DND-41 (cell line): ENCODE measurements around the gene ADM2.

Experiments
- ATAC-seq: fragments of 200-7000 bp; cut with Tn5 transposase; 3 replicates; pipeline ENCODE4 v1.9.1; 2021; ENCODE audit warnings: low read depth; ENCODE audit not compliant: insufficient read depth
- DNase-seq: peaks from one replicate; pipeline ENCODE4 v3.0.0-alpha.2; 2020
- H2AFZ ChIP-seq: 2 replicates; pipeline ENCODE4 v1.6.0; 2012; ENCODE audit warnings: low read depth, low read length
- H3K27ac ChIP-seq: 2 replicates; pipeline ENCODE4 v1.5.1; 2012; ENCODE audit warnings: low read length, inconsistent platforms
- H3K27me3 ChIP-seq: fragments of 200-600 bp; sonication (generic); 2 replicates; pipeline ENCODE4 v1.6.0; 2012; ENCODE audit warnings: low read length, mild to moderate bottlenecking, inconsistent platforms; ENCODE audit not compliant: insufficient read depth, poor library complexity
- H3K36me3 ChIP-seq: 2 replicates; pipeline ENCODE4 v1.5.1; 2012; ENCODE audit warnings: low read length, inconsistent platforms; ENCODE audit not compliant: insufficient read depth
- H3K4me1 ChIP-seq: 2 replicates; pipeline ENCODE4 v1.5.1; 2012; ENCODE audit warnings: mild to moderate bottlenecking, low read length; ENCODE audit not compliant: insufficient read depth
- H3K4me2 ChIP-seq: 2 replicates; pipeline ENCODE4 v1.6.0; 2012; ENCODE audit warnings: mild to moderate bottlenecking, moderate library complexity, low read length, inconsistent platforms; ENCODE audit not compliant: insufficient read depth
- H3K4me3 ChIP-seq, 2 experiments: fragments of 200-600 bp in 1 of 2; shearing (Covaris generic) in 1 of 2; 2 replicates each; pipeline ENCODE4 v1.5.1; 2012 to 2016; ENCODE audit warnings: inconsistent platforms in 2 of 2, low read length in 2 of 2, mild to moderate bottlenecking in 2 of 2, low read depth in 1 of 2, moderate library complexity in 1 of 2
- H3K79me2 ChIP-seq: 2 replicates; pipeline ENCODE4 v1.6.0; 2012; ENCODE audit warnings: low read length, inconsistent platforms; ENCODE audit not compliant: insufficient read depth
- H3K9ac ChIP-seq: 2 replicates; pipeline ENCODE4 v1.6.0; 2012; ENCODE audit warnings: low read depth, mild to moderate bottlenecking, inconsistent platforms, low read length, moderate library complexity
- H3K9me3 ChIP-seq: 2 replicates; pipeline ENCODE4 v1.5.1; 2012; ENCODE audit warnings: low read length, moderate library complexity, mild to moderate bottlenecking, inconsistent platforms; ENCODE audit not compliant: insufficient read depth, severe bottlenecking
- H4K20me1 ChIP-seq: 2 replicates; pipeline ENCODE4 v1.6.0; 2012; ENCODE audit warnings: low read length; ENCODE audit not compliant: insufficient read depth
- CTCF ChIP-seq: IDR thresholded peaks from 2 replicates; pipeline ENCODE4 v1.5.1; 2012; ENCODE audit warnings: borderline replicate concordance, low read length, moderate library complexity, mild to moderate bottlenecking; ENCODE audit not compliant: poor library complexity, severe bottlenecking; ENCODE audit errors: extremely low read depth
- EZH2 ChIP-seq: IDR thresholded peaks from 3 replicates; pipeline ENCODE4 v1.6.1; 2012; ENCODE audit warnings: borderline replicate concordance, low read depth, mild to moderate bottlenecking, moderate library complexity, low read length, inconsistent platforms; ENCODE audit not compliant: severe bottlenecking

Gene ADM2

GRCh38 chr22:50464451-50464850 lies 16.9 kb upstream of the ADM2 start:
- H3K9ac ChIP-seq: no peak overlapping the region
- DNase-seq: no peak
- H3K36me3 ChIP-seq: peaks cover 89% of the 10 kb centered on the region
- peaks cover 96% of the 10 kb centered on the region for H4K20me1 ChIP-seq
- no peak overlapping the region for H3K4me3 ChIP-seq
- H2AFZ ChIP-seq: no peak overlapping the region
- TF ChIP-seq CTCF: no peak
- no peak for TF ChIP-seq EZH2
- peaks cover 19% of the 10 kb centered on the region for H3K4me1 ChIP-seq
- no peaks in the 10 kb centered on the region for H3K27me3 ChIP-seq
- peaks cover 54% of the 10 kb centered on the region for H3K79me2 ChIP-seq
- no peak for ATAC-seq
- H3K9me3 ChIP-seq: no peaks in the 10 kb centered on the region
- H3K27ac ChIP-seq: no peak overlapping the region
- H3K4me2 ChIP-seq: no peak overlapping the region

GRCh38 chr22:50465066-50465930 lies 16.0 kb upstream of the ADM2 start:
- H3K4me3 ChIP-seq: no peak overlapping the region
- H3K36me3 ChIP-seq: peaks cover 80% of the 10 kb centered on the region
- no peaks in the 10 kb centered on the region for H3K27me3 ChIP-seq
- no peak overlapping the region for H3K9ac ChIP-seq
- ATAC-seq (no peak), DNase-seq (no peak)
- peak overlapping the region; percentile 18; the same call in 1 of the 2 replicates for H3K27ac ChIP-seq
- peaks cover 90% of the 10 kb centered on the region for H4K20me1 ChIP-seq
- no peaks in the 10 kb centered on the region for H3K9me3 ChIP-seq
- peaks cover 27% of the 10 kb centered on the region for H3K4me1 ChIP-seq
- H3K79me2 ChIP-seq: peaks cover 56% of the 10 kb centered on the region
- H2AFZ ChIP-seq: no peak overlapping the region
- no peak overlapping the region for H3K4me2 ChIP-seq
- TF ChIP-seq EZH2 (no peak), CTCF (no peak)

GRCh38 chr22:50467341-50467740 lies 14.0 kb upstream of the ADM2 start:
- no peak overlapping the region for H3K9ac ChIP-seq
- H3K27me3 ChIP-seq: no peaks in the 10 kb centered on the region
- no peak for TF ChIP-seq CTCF
- no peak for TF ChIP-seq EZH2
- H3K9me3 ChIP-seq: no peaks in the 10 kb centered on the region
- H3K27ac ChIP-seq: peak overlapping the region; percentile 92; the same call in 1 of the 2 replicates
- H3K36me3 ChIP-seq: peaks cover 76% of the 10 kb centered on the region
- peaks cover 92% of the 10 kb centered on the region for H4K20me1 ChIP-seq
- no peak overlapping the region for H3K4me2 ChIP-seq
- no peak for DNase-seq
- H3K79me2 ChIP-seq: peaks cover 76% of the 10 kb centered on the region
- H3K4me3 ChIP-seq: no peak overlapping the region
- H2AFZ ChIP-seq: no peak overlapping the region
- peaks cover 48% of the 10 kb centered on the region for H3K4me1 ChIP-seq
- ATAC-seq: no peak
